Activated CD8-positive, alpha-beta T cell treated with anti-CD3 and anti-CD28 coated beads for 36 hours (primary cell): ENCODE results near the gene TRIM37. TPM values are rescaled to one million over a fixed set of nuclear protein-coding genes. Genes with fewer than 3 reads are reported as not detected.

ENCODE experiments used
- ATAC-seq: fragments of 200-7000 bp; cut with Tn5 transposase; one replicate; pipeline ENCODE4 v1.10.0; 2021; ENCODE audit warnings: mild to moderate bottlenecking, moderate library complexity
- CTCF ChIA-PET: fragments of 350-600 bp; sonication (Branson Sonifier 250); formaldehyde crosslinking; loops from one replicate; lab custom pipeline; 2021; ENCODE audit warnings: antibody characterized with exemption; lab: Charles Lee
- POLR2A ChIA-PET: fragments of 350-600 bp; sonication (Branson Sonifier 250); formaldehyde crosslinking; loops from one replicate; lab custom pipeline; 2021; ENCODE audit warnings: antibody characterized with exemption; lab: Charles Lee
- DNase-seq: peaks from one replicate; pipeline ENCODE4 v3.0.0-alpha.2; 2020
- H3K27ac Mint-ChIP-seq: one replicate; pipeline ENCODE4 v1.8.0; 2021; ENCODE audit warnings: mild to moderate bottlenecking, mixed read lengths
- H3K27me3 Mint-ChIP-seq: one replicate; pipeline ENCODE4 v1.8.0; 2021; ENCODE audit warnings: mixed read lengths
- H3K36me3 Mint-ChIP-seq: one replicate; pipeline ENCODE4 v1.8.0; 2021; ENCODE audit warnings: low read depth, mixed read lengths
- H3K4me1 Mint-ChIP-seq: one replicate; pipeline ENCODE4 v1.8.0; 2021; ENCODE audit warnings: low read depth, mixed read lengths
- H3K4me3 Mint-ChIP-seq: one replicate; pipeline ENCODE4 v1.8.0; 2021; ENCODE audit warnings: mild to moderate bottlenecking, moderate library complexity, mixed read lengths
- H3K9me3 Mint-ChIP-seq: one replicate; pipeline ENCODE4 v1.8.0; 2021; ENCODE audit warnings: mixed read lengths
- CTCF ChIP-seq: fragments of 200-600 bp; IDR thresholded peaks from one replicate; pipeline ENCODE4 v1.8.0; 2022; ENCODE audit warnings: antibody characterized with exemption, mild to moderate bottlenecking
- intact Hi-C: fragments of 100-400 bp; cut with micrococcal nuclease; formaldehyde crosslinking; loops from one replicate; pipeline ENCODE4 v1.10.0; 2022
- total RNA-seq, 2 experiments: library from RNA; stranded (reverse); gene quantifications; one replicate each; pipeline ENCODE4 v1.2.3, GENCODE V29; 2021

The TRIM37 gene
- total RNA-seq, 2 experiments from 2014 or later = 23.9 to 24.8 TPM

GRCh38 chr17:58980706-58981481 is 125.8 kb downstream of the TRIM37 start:
- TF ChIP-seq CTCF = no peak
- no peaks in the 10 kb centered on the region for H3K9me3 Mint-ChIP-seq
- H3K4me1 Mint-ChIP-seq = peaks cover 2% of the 10 kb centered on the region
- ChIA-PET POLR2A (no interaction called here), CTCF (no interaction called here)
- no peak overlapping the region for H3K4me3 Mint-ChIP-seq
- no peaks in the 10 kb centered on the region for H3K36me3 Mint-ChIP-seq
- DNase-seq = no peak
- no peak for ATAC-seq
- no peak overlapping the region for H3K27ac Mint-ChIP-seq
- intact Hi-C loops = no loop called here
- no peaks in the 10 kb centered on the region for H3K27me3 Mint-ChIP-seq

GRCh38 chr17:58976541-58976940 is 130.1 kb downstream of the TRIM37 start:
- Mint-ChIP-seq H3K36me3 (no peaks in the 10 kb centered on the region), H3K4me3 (no peak overlapping the region), H3K27ac (no peak overlapping the region), H3K4me1 (peaks cover 2% of the 10 kb centered on the region), H3K27me3 (no peaks in the 10 kb centered on the region), H3K9me3 (no peaks in the 10 kb centered on the region)
- POLR2A ChIA-PET = interaction anchor here (0.7 to 1.0 kb wide), 3 partner anchors 15 to 345 kb away, joined by 3 read pairs; no protein-coding TSS in a partner anchor
- CTCF ChIA-PET = no interaction called here
- no peak for TF ChIP-seq CTCF
- DNase-seq = no peak
- intact Hi-C loops = no loop called here
- no peak for ATAC-seq

- intact Hi-C loops = no loop called here
- ATAC-seq (no peak), DNase-seq (no peak)
- Mint-ChIP-seq H3K36me3 (no peaks in the 10 kb centered on the region), H3K4me1 (no peaks in the 10 kb centered on the region), H3K27me3 (no peaks in the 10 kb centered on the region), H3K4me3 (no peak overlapping the region), H3K27ac (no peak overlapping the region), H3K9me3 (no peaks in the 10 kb centered on the region)
- POLR2A ChIA-PET = interaction anchor here (0.6 kb wide), 1 partner anchor 133 kb away, joined by 3 read pairs; the partner anchor contains the start of gene TRIM37
- CTCF ChIA-PET = no interaction called here
- TF ChIP-seq CTCF = no peak
These were observed 132.3 kb downstream of the TRIM37 start for GRCh38 chr17:58974354-58974753.

GRCh38 chr17:58970609-58971450 is 135.8 kb downstream of the TRIM37 start:
- no peak for DNase-seq
- Mint-ChIP-seq H3K27ac (no peak overlapping the region), H3K9me3 (no peaks in the 10 kb centered on the region), H3K27me3 (no peaks in the 10 kb centered on the region), H3K4me3 (no peak overlapping the region), H3K36me3 (no peaks in the 10 kb centered on the region), H3K4me1 (peaks cover 7% of the 10 kb centered on the region)
- CTCF ChIA-PET = interaction anchor here (0.8 kb wide), 1 partner anchor 11 kb away, joined by 3 read pairs; no protein-coding TSS in a partner anchor
- POLR2A ChIA-PET = interaction anchor here (0.7 kb wide), 1 partner anchor 101 kb away, joined by 3 read pairs; no protein-coding TSS in a partner anchor
- intact Hi-C loops = no loop called here
- no peak for ATAC-seq
- no peak for TF ChIP-seq CTCF
